Transverse colon (tissue), 4 donors: ENCODE measurements around the gene ZNF586. TPM values are rescaled to one million over a fixed set of nuclear protein-coding genes. Genes with fewer than 3 reads are reported as not detected.
"Not testable (repeated sequence)": the region's sequence is repeated elsewhere in the genome, so short reads cannot be mapped to it uniquely, and the experiment has no call there.

Experiments
- DNase-seq: peaks from one replicate; pipeline ENCODE4 v3.0.0-alpha.2; 2019
- H3K27ac ChIP-seq, 4 donors: fragments of 200-600 bp; sonication (generic); 2 replicates each; pipeline ENCODE4 v1.5.1; 2016 to 2018; ENCODE audit warnings: inconsistent platforms in 4 of 4
- H3K27me3 ChIP-seq: fragments of 200-600 bp; sonication (generic); 2 replicates; pipeline ENCODE4 v1.5.1; 2017; ENCODE audit warnings: inconsistent platforms
- H3K36me3 ChIP-seq, 4 donors: fragments of 200-600 bp; sonication (generic); 2 replicates each; pipeline ENCODE4 v1.5.1; 2017 to 2019; ENCODE audit warnings: inconsistent platforms in 4 of 4
- H3K4me1 ChIP-seq, 4 donors: fragments of 200-600 bp; sonication (generic); 2 replicates each; pipeline ENCODE4 v1.5.1; 2017 to 2020; ENCODE audit warnings: inconsistent platforms in 4 of 4
- H3K4me3 ChIP-seq, 4 donors: fragments of 200-600 bp; sonication (generic); 1 replicate in 1 of 4; 2 replicates in 3 of 4; pipeline versions ENCODE4 v1.5.1 to v1.6.1; 2017 to 2019; ENCODE audit warnings: inconsistent platforms in 4 of 4
- H3K9me3 ChIP-seq, 2 donors: fragments of 200-600 bp; sonication (generic); 2 replicates each; pipeline ENCODE4 v1.5.1; 2017 to 2019; ENCODE audit warnings: inconsistent platforms in 2 of 2
- CTCF ChIP-seq, 5 experiments: fragments of 200-600 bp in 3 of 5; fragments of 450-650 bp in 2 of 5; sonication (generic) in 3 of 5; IDR thresholded peaks; 1 replicate in 2 of 5; 2 replicates in 3 of 5; pipeline ENCODE4 v1.5.1; 2016 to 2017; ENCODE audit warnings: antibody characterized with exemption in 5 of 5, inconsistent platforms in 3 of 5, mild to moderate bottlenecking in 2 of 5, moderate library complexity in 1 of 5
- EP300 ChIP-seq: sonication (generic); formaldehyde crosslinking; IDR thresholded peaks from one replicate; pipeline ENCODE4 v1.6.1; 2017; ENCODE audit warnings: antibody characterized with exemption, low read depth
- POLR2A ChIP-seq: fragments of 450-650 bp; IDR thresholded peaks from one replicate; pipeline ENCODE4 v1.6.1; 2016; ENCODE audit warnings: antibody characterized with exemption, mild to moderate bottlenecking, moderate library complexity
- POLR2AphosphoS5 ChIP-seq, 3 donors: sonication (generic); formaldehyde crosslinking; IDR thresholded peaks; one replicate each; pipeline ENCODE4 v1.6.1; 2016; ENCODE audit warnings: antibody characterized with exemption in 3 of 3
- WGBS, 2 donors: methylation state at CpG; one replicate each; pipeline ENCODE4 v1.1.5; 2018; ENCODE audit warnings: low coverage in 1 of 2; 5-methylcytosine and 5-hydroxymethylcytosine counted together
- in situ Hi-C, 4 donors: fragments of 200-750 bp; cut with MboI; loops; one replicate each; pipeline versions ENCODE4 v1.15.0 to v1.15.1; 2017; ENCODE audit warnings: low sequenced_read_pairs in 3 of 4, low pct_ligation_motif_present in 1 of 4, low pct_unique_long_range_greater_than_20kb in 1 of 4
- intact Hi-C: fragments of 100-400 bp; cut with DNase I; formaldehyde crosslinking; loops from one replicate; pipeline ENCODE4 v1.15.1; 2023; ENCODE audit warnings: low total_unique reads
- total RNA-seq, 4 donors: library from RNA; depleted of rRNA; stranded (reverse); fragments of >200 nt; gene quantifications; one replicate each; pipeline ENCODE4 v1.1.0, GENCODE V29; 2016

Gene ZNF586
- total RNA-seq, 4 donors from 2014 or later, result 20.8 to 79.2 (median 27.3) TPM

- H3K4me1 ChIP-seq, result peaks cover 1 to 41% (median 35%) of the 10 kb centered on the region in 4 donors
- TF ChIP-seq CTCF (IDR thresholded peaks at IDR 0.05) (no peak), POLR2AphosphoS5 (IDR thresholded peaks at IDR 0.05) (no peak), POLR2A (no peak), EP300 (no peak)
- WGBS, 2 donors, result 88 to 97% methylated on average over 3 to 14 of the region's 14 CpGs
- no peaks in the 10 kb centered on the region for H3K9me3 ChIP-seq
- H3K27ac ChIP-seq, result no peak overlapping the region
- no peak for DNase-seq
- intact Hi-C loops, result no loop called here
- no peak overlapping the region for H3K4me3 ChIP-seq
- H3K36me3 ChIP-seq, result peaks cover 0 to under 1% (median 0%) of the 10 kb centered on the region in 4 donors
- no peaks in the 10 kb centered on the region for H3K27me3 ChIP-seq
- in situ Hi-C loops, result no loop called here
Observed at GRCh38 chr19:57817976-57818375, 48.5 kb downstream of the ZNF586 start.

GRCh38 chr19:57818378-57818777 lies 48.9 kb downstream of the ZNF586 start:
- Histone ChIP-seq H3K4me1 (peaks cover 0 to 40% (median 37%) of the 10 kb centered on the region in 4 donors), H3K36me3 (no peaks in the 10 kb centered on the region)

DNA sequence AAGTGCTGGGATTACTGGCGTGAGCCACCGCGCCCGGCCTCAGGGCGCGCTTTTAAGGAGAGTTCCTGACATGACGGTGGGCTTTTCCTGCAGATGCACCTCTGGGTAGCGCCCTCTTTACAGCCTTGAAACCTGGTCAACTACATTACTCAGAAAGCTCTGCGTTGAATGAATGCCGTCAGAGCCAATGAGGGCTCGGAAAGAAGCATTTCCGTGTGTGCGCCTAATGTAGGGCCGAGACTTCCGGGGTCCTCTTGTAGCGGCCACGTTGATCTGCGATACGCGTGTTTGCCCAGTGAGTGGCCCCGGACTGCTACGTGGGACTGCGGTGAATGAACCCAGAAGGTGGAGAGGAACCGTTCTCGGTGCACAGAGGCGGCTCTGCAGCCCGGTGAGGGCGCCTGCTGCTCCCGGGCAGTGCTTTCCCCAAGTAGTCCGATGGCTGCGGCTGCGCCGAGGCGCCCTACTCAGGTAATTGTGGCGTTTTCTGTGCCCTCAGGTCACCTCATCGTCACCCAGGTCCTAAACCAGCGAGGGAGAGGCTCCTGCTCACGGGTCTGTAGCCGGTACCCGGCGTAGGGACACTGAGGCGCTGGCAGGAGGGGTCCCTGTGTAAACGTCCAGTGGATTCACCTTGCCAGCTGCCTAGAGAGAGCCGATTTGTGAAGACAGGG lies 50.1 kb downstream of the ZNF586 start:
- H3K27me3 ChIP-seq, result no peaks in the 10 kb centered on the region
- peaks cover 11 to 43% (median 40%) of the 10 kb centered on the region in 4 donors for H3K4me1 ChIP-seq
- no peaks in the 10 kb centered on the region for H3K36me3 ChIP-seq
- peak; percentile 89 for DNase-seq
- peak overlapping the region; percentile 65 to 93 (median 84) for H3K4me3 ChIP-seq
- WGBS, 2 donors, result 1% methylated on average over 43 of the region's 44 CpGs; no CpG with 5 or more reads in 1 of the 2 donors
- peak; percentile 69 to 81 (median 79) for TF ChIP-seq POLR2AphosphoS5 (IDR thresholded peaks at IDR 0.05)
- TF ChIP-seq CTCF (IDR thresholded peaks at IDR 0.05), result peak in 1 of 5 experiments; percentile 14
- TF ChIP-seq POLR2A, result peak; percentile 75
- TF ChIP-seq EP300, result no peak
- in situ Hi-C loops, result no loop called here
- intact Hi-C loops, result no loop called here
- no peaks in the 10 kb centered on the region for H3K9me3 ChIP-seq
- peak overlapping the region; percentile 87 to 95 (median 92) for H3K27ac ChIP-seq

More at GRCh38 chr19:57818378-57818777, 48.9 kb downstream of the ZNF586 start:
- in situ Hi-C loops (no loop called here), intact Hi-C loops (no loop called here)
- 90 to 96% methylated on average over 7 of the region's 7 CpGs for WGBS, 2 donors
- Histone ChIP-seq H3K27ac (no peak overlapping the region), H3K27me3 (no peaks in the 10 kb centered on the region), H3K4me3 (no peak overlapping the region), H3K9me3 (no peaks in the 10 kb centered on the region)
- TF ChIP-seq CTCF (IDR thresholded peaks at IDR 0.05) (no peak), EP300 (no peak), POLR2AphosphoS5 (IDR thresholded peaks at IDR 0.05) (no peak), POLR2A (no peak)
- no peak for DNase-seq

DNA sequence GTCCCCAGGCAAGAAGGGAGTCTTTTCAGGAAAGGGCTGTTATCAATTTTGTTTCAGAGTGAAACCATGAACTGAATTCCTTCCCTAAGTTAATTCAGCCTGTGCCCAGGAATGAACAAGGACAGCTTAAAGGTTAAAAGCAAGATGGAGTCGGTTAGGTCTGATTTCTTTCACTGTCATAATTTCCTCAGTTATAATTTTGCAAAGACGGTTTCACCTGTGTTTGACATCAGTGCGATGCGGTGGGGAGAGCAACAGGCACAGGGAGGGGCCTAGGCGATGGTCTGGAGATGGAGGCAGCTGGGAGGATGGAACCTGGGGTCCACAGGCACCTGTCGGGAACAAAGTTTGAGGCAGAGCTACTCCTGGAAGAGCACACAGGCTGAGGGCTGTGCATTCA lies 51.1 kb downstream of the ZNF586 start:
- DNase-seq, result no peak
- no peak for TF ChIP-seq POLR2AphosphoS5 (IDR thresholded peaks at IDR 0.05)
- peaks cover 14 to 44% (median 38%) of the 10 kb centered on the region in 4 donors for H3K4me1 ChIP-seq
- H3K27me3 ChIP-seq, result no peaks in the 10 kb centered on the region
- WGBS, 2 donors, result 70% methylated on average over 6 of the region's 6 CpGs; no CpG with 5 or more reads in 1 of the 2 donors
- in situ Hi-C loops (no loop called here), intact Hi-C loops (no loop called here)
- peak overlapping the region in 3 of 4 donors; percentile 65 to 93 (median 88) for H3K4me3 ChIP-seq
- H3K36me3 ChIP-seq, result no peaks in the 10 kb centered on the region
- H3K27ac ChIP-seq, result peak overlapping the region in 3 of 4 donors; percentile 87 to 95 (median 90)
- no peaks in the 10 kb centered on the region for H3K9me3 ChIP-seq

- H3K36me3 ChIP-seq, H3K9me3 ChIP-seq, intact Hi-C loops, in situ Hi-C loops, DNase-seq, H3K27me3 ChIP-seq, H3K4me3 ChIP-seq: not testable (repeated sequence)
- H3K27ac ChIP-seq, result peak overlapping the region in 2 of 4 donors; percentile 87 to 95
- WGBS, 2 donors, result 46% methylated on average over 2 of the region's 3 CpGs; no CpG with 5 or more reads in 1 of the 2 donors
- peaks cover 14 to 44% (median 38%) of the 10 kb centered on the region in 4 donors for H3K4me1 ChIP-seq
Observed at GRCh38 chr19:57821095-57821494, 51.6 kb downstream of the ZNF586 start.

DNA sequence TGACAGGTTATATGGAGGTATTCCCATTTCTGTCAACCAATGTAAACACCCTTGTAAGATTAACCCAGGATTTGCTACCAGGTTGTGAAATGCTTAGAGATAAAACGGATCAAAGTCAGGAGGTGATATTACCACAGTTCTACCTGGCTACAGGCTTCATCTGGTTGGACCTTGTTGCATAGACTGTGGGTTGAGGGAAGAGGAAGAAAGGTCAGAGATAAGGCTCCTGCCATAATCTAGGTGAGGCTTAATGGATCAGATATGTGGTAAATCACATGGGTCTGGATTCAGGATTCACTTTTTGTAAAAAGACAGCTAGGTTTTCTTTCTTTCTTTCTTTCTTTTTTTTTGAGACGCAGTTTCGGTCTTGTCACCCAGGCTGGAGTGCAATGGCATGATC lies 52.0 kb downstream of the ZNF586 start:
- peak overlapping the region in 1 of 4 donors; percentile 95 for H3K27ac ChIP-seq

GRCh38 chr19:57823155-57823554 lies 53.7 kb downstream of the ZNF586 start:
- Histone ChIP-seq H3K4me1 (peaks cover 14 to 44% (median 38%) of the 10 kb centered on the region in 4 donors), H3K27ac (peak overlapping the region; percentile 23 to 40 (median 33))
- H3K36me3 ChIP-seq, intact Hi-C loops, in situ Hi-C loops, H3K4me3 ChIP-seq, H3K27me3 ChIP-seq, H3K9me3 ChIP-seq, DNase-seq: not testable (repeated sequence)
- 44 to 73% methylated on average over 2 of the region's 2 CpGs for WGBS, 2 donors

More for the DNA sequence above, 52.0 kb downstream of the ZNF586 start:
- H3K4me3 ChIP-seq, H3K9me3 ChIP-seq, H3K36me3 ChIP-seq, DNase-seq, H3K27me3 ChIP-seq, in situ Hi-C loops, intact Hi-C loops: not testable (repeated sequence)
- H3K4me1 ChIP-seq, result peaks cover 14 to 44% (median 38%) of the 10 kb centered on the region in 4 donors
- 95 to 100% methylated on average over 2 of the region's 3 CpGs for WGBS, 2 donors
